ENCODE measurements around the gene LRRFIP2.
"Not testable (repeated sequence)": the region's sequence is repeated elsewhere in the genome, so short reads cannot be mapped to it uniquely, and the experiment has no call there.

Gene LRRFIP2

GRCh38 chr3:37145611-37146010 is 28.8 kb downstream of the LRRFIP2 start:
- DNase-seq (ENCODE audit: low read depth in 1 of 2, low spot score in 1 of 2) = no peak

- DNase-seq (ENCODE audit: low read depth in 1 of 2, low spot score in 1 of 2) = no peak
Measured at GRCh38 chr3:37144806-37145205, 29.6 kb downstream of the LRRFIP2 start.

GRCh38 chr3:37143821-37144220 is 30.6 kb downstream of the LRRFIP2 start:
- DNase-seq (ENCODE audit: low read depth in 1 of 2, low spot score in 1 of 2) = no peak

GRCh38 chr3:37141676-37142075 is 32.7 kb downstream of the LRRFIP2 start:
- no peak for DNase-seq (ENCODE audit: low read depth in 1 of 2, low spot score in 1 of 2)

- DNase-seq (ENCODE audit: low read depth in 1 of 2, low spot score in 1 of 2) = no peak
Measured at GRCh38 chr3:37140899-37141541, 33.4 kb downstream of the LRRFIP2 start.

- DNase-seq (ENCODE audit: low read depth in 1 of 2, low spot score in 1 of 2) = no peak
Measured at GRCh38 chr3:37139567-37140052, 34.8 kb downstream of the LRRFIP2 start.

- DNase-seq (ENCODE audit: low read depth in 1 of 2, low spot score in 1 of 2) = no peak
Measured at GRCh38 chr3:37138816-37139215, 35.6 kb downstream of the LRRFIP2 start.

GRCh38 chr3:37137516-37137915 is 36.9 kb downstream of the LRRFIP2 start:
- no peak for DNase-seq (ENCODE audit: low read depth in 1 of 2, low spot score in 1 of 2)

GRCh38 chr3:37136067-37136466 is 38.3 kb downstream of the LRRFIP2 start:
- DNase-seq (ENCODE audit: low read depth in 1 of 2, low spot score in 1 of 2) = no peak

GRCh38 chr3:37135561-37135960 is 38.8 kb downstream of the LRRFIP2 start:
- DNase-seq (ENCODE audit: low read depth in 1 of 2, low spot score in 1 of 2) = no peak

- DNase-seq (ENCODE audit: low read depth in 1 of 2, low spot score in 1 of 2) = no peak
Measured at GRCh38 chr3:37132334-37132733, 42.0 kb downstream of the LRRFIP2 start.

- no peak for DNase-seq (ENCODE audit: low read depth in 1 of 2, low spot score in 1 of 2)
Measured at GRCh38 chr3:37131860-37132144, 42.6 kb downstream of the LRRFIP2 start.

GRCh38 chr3:37130984-37131859 is 43.2 kb downstream of the LRRFIP2 start:
- DNase-seq (ENCODE audit: low read depth in 1 of 2, low spot score in 1 of 2) = no peak

- no peak for DNase-seq (ENCODE audit: low read depth in 1 of 2, low spot score in 1 of 2)
Measured at GRCh38 chr3:37130448-37130847, 43.9 kb downstream of the LRRFIP2 start.

- DNase-seq (ENCODE audit: low read depth in 1 of 2, low spot score in 1 of 2) = no peak
Measured at GRCh38 chr3:37129871-37130270, 44.5 kb downstream of the LRRFIP2 start.

GRCh38 chr3:37127340-37127739 is 47.0 kb downstream of the LRRFIP2 start:
- DNase-seq (ENCODE audit: low read depth in 1 of 2, low spot score in 1 of 2) = no peak

GRCh38 chr3:37126856-37127255 is 47.5 kb downstream of the LRRFIP2 start:
- DNase-seq (ENCODE audit: low read depth in 1 of 2, low spot score in 1 of 2) = no peak

GRCh38 chr3:37125195-37126073 is 48.9 kb downstream of the LRRFIP2 start:
- DNase-seq (ENCODE audit: low read depth in 1 of 2, low spot score in 1 of 2) = no peak

- no peak for DNase-seq (ENCODE audit: low read depth in 1 of 2, low spot score in 1 of 2)
Measured at GRCh38 chr3:37124435-37124834, 49.9 kb downstream of the LRRFIP2 start.

- DNase-seq (ENCODE audit: low read depth in 1 of 2, low spot score in 1 of 2) = no peak
Measured at GRCh38 chr3:37123292-37123691, 51.1 kb downstream of the LRRFIP2 start.

- not testable (repeated sequence) for DNase-seq (ENCODE audit: low read depth in 1 of 2, low spot score in 1 of 2)
Measured at GRCh38 chr3:37122069-37122468, 52.3 kb downstream of the LRRFIP2 start.

- DNase-seq (ENCODE audit: low read depth in 1 of 2, low spot score in 1 of 2) = no peak
Measured at GRCh38 chr3:37118163-37118562, 56.2 kb downstream of the LRRFIP2 start.

Data from activated CD4-positive, alpha-beta T cell treated with anti-CD3 and anti-CD28 coated beads, Interleukin-2, amount 50 U/mL, for 24 hours (primary cell).